Suppressor macrophage treated with lipopolysaccharide for 4 hours (primary cell): ENCODE measurements around the gene COL12A1.

Experiments used
- DNase-seq: peaks from one replicate; pipeline ENCODE4 v3.0.0-alpha.2; 2020

The COL12A1 gene

DNA sequence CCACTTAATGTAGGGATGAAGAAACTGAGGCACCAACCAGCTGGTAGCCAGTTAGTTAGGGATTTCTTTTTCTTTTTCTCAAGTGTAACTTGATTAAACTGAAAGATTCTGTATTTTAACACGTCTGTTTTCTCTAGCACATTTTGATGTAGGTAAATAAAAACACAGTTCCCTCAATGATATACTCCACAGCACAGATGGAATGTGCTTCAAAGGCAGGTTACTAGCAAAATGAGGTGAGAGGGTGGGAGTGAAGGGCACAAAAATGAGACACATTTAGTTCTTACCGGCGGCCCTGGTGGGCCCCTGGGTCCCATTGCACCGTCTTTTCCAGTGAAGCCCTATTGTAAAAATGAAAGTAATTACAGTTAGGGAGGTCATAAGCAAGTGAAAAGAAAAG lies 108.9 kb downstream of the COL12A1 start:
- no peak for DNase-seq

DNA sequence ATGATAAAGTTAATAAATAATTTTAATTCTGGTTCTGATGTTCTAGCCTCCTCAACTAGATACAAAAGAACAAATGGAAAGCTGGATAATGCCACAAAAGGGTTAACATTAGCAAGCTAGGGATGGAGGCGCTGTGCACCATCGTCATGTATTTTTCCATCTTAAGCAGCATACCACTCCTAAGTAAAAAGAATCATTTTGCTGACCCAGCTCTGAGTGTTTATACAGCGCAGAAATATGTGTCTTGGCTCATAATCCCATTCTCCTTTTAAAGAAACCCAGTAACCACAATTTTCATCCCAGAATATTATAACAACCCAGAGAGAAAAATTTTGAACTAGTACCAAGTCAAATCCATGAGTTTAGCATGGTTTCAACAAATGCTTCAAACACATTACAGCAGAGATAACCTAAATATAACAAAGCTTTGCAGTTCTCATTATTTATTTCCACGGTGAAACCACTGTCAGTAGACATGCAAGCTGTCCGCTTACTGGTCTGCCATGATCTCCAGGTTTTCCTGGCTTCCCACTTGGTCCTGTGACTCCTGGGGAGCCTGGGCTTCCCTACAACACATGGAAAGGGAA lies 111.1 kb downstream of the COL12A1 start:
- DNase-seq: no peak

DNA sequence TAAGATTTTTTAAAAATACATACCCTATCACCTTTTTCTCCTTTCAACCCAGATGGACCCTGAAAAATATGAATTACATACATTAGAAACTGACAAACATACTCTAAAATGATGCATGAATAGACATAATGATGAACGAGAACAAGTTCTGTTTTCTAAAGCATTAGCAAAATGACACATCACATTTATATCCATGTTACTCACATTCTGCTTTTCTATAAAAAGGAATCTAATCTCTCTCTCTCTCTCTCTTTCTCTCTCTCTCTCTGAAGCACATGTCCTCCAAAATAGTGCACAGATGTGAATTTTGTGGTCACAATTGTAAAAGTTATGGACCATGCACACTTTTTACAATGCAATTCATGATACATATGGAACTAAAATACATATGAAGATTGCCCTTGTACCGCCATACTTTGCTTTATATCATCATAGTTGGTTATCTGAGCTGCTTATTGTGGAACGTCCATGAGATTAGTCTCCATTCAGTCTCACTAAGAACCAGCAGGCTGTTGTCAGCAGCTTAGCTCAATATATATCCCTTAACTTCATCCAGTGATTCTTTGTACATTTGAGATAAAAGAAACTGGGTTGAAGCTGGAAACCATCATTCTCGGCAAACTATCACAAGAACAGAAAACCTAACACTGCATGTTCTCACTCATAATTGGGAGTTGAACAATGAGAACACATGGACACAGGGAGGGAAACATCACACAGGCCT lies 114.2 kb downstream of the COL12A1 start:
- no peak for DNase-seq

DNA sequence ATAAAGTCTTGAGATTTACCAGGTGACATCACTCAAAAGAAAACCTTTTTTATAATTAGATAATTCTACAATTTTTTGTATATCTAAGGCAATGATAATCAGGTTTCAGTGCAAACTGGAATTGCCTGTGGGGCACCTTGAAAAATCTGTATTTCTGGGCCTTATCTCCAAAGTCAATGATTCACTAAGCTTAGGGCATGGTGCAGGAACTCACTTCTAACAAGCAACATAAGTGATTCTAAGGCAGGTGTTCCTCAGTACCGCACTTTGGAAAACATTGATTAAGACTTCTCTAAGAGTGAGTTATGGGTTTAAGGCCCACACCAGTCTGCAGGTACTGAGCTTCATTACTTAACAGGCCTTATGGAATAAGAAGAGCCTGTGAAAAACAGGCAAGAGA lies 115.3 kb downstream of the COL12A1 start:
- no peak for DNase-seq

DNA sequence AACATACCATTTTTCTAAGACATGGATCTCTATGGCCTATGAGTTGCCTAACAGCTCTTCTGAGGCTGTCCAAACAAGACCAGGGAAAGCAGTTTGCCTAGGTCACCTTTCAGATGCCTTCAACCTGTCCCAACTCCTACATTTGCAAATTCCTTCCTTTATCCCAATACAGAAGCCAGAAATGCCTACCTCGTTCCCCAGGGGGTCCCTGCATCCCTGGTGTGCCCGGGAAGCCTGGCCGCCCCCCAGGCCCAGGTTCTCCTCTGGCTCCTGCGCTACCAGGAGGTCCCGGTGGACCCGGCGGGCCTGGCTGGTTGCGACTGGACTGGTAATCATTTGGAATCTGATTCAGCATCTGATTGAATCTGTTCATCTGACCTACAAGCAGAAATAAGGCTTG lies 115.9 kb downstream of the COL12A1 start:
- DNase-seq: no peak

DNA sequence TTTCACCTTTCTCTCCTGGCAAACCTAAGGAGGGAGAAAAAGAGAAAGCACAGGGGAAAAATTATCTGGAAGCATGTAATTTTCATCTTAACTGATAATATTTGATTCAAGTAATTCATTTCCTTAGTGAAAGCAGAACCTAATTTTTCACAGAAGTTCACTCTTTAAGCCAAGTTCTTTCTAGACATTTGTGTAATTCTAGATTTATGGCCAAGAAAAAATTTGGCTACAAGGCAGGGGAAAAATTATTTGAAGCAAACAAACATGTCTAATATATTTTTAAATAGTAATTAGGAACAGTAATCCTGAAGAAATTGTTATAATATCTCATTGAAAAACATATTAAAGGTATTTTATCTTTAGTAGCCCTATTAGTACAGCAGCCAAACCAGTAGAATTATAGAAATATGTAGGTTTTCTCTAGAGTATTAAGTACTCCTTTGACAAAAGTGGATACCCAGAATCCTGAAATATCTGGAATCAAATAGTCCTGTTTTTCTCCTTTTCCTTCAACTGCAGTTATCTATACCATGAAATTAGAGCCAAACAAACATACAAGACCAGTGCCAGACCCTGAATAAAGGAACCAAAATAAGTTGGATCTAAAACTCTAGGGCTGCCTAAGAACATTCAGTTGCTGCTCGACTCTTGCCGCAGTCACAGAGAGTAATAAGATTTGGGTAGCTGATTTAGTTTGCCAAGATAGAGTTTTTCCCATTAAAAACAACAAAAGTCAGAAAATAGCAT lies 116.5 kb downstream of the COL12A1 start:
- DNase-seq: no peak

DNA sequence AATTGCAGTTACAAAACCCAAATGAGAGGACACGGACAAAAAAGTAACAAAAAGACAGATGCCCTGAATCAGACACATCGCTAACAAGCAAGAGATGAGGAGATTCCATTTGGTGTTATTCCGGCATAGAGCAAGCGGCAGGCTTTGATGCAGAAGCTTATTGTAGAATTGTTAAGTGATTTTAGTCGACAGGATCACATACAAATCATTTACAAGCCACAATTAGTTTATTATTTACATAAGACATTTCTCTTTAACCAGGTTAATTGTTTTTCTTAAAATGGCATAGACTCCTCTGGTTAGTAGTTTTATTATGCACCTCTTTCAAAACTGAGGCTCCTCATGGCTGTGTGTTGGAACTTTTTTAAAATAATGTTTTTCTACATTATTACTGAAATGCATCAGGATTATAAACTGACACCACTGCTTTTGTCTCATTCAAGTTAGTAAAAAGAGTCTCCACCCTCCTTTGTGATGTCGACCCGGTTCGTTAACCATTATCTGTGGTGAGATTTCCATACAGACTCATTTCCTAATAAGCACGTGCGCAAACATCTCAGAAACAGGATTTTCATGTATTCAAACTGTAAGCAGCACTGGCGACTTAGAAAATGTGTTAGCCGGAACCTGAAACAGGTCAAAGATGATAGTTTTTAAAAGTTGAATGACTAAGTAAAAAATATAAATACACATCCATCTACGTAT lies 119.8 kb downstream of the COL12A1 start:
- no peak for DNase-seq

DNA sequence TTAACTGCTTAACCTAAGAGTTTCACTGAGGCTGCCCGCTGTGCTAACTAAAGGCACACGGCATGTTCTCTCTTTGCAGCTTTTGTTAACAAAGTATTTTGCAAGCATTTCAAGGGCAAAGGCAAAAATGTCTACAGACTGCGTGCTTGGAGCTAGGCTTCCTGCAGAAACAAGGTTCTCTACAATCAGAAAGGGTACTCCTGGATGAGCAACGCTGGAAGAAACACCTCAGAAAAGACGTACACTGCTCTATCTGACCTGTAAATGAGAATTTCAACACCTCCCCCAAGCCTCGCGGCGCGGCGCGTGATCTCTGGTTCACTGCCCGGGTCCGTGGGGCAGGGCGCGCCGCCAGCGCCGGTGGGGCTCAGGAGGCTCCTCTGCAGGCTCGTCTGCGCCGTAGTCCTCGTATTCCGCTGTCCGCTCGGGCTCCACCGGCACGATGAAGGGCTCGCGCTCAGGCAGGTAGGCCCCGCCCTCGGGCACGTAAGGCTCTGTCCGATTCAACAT lies 120.9 kb downstream of the COL12A1 start:
- DNase-seq: no peak

DNA sequence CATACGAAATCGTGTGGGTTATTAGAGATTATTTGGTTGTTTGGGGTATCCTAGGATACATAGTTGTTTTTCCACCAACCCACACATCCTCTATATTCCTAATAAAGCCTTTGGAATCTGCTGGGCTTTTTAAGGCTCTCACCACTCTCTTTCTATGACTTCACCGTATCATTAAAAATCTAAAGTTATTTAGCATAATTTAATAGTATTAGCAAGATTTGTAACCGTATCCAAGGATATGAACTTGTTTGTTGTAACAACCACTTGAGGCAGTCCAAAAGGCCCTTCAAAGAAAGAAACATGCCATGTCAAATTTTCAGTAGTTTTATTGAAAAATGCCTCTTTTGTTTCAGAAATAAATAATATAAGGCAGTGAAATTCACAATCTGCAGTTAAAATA lies 121.8 kb downstream of the COL12A1 start:
- no peak for DNase-seq

DNA sequence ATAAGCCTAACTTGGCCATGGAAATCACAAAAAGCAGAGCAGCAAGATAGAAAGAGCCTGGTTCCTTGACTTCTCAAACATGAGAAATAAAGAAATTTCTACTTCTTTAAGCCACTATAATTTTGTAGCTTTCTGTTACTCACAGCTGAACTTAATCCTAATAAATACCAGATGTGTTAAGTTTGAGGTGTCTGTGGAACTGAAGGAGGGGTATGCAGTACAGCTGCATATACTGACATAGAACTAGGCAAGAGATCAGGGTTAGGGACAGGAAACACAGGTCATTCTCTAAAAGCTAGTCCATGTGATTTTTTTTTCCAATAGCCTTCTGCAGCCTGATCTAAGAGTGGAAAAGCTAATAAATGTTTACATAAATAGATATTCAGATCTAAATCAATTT lies 123.9 kb downstream of the COL12A1 start:
- no peak for DNase-seq

DNA sequence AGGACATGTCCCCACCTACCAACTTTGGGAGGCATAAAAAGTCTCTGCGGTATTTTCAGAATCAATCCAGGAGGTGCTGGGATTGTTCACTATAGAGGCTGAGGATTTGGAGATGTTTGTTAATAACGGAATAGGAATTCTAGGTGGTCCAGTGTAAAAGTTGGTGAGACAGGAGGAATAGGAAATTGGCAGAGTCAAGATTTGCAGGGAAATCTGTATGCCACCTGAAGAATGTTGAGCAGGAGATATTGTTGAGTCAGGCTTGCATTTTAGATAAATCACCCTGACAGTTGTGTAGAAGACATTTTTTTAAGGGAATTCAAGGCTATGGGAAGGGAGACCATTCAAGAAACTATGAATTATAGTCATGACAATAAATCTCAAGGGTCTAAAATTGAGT lies 124.8 kb downstream of the COL12A1 start:
- no peak for DNase-seq

DNA sequence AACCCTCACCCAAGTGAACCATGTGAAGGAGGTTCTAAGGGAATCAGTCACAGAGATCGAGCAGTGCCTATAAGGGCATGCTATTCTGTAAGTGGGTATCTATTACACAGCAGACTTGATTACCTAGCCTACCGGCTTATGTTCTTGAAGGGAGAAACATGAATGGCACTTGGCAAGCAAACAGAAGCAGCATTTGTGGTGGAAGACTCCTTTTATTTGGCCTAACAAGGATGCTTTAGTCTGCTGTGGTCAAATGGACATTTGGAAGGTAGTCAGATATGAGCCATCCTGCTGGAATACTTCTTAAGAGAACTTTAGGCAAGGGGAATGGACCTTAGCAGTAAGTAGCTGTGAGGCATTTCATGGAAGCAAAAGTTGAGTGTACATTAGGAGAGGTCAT lies 126.3 kb downstream of the COL12A1 start:
- no peak for DNase-seq

DNA sequence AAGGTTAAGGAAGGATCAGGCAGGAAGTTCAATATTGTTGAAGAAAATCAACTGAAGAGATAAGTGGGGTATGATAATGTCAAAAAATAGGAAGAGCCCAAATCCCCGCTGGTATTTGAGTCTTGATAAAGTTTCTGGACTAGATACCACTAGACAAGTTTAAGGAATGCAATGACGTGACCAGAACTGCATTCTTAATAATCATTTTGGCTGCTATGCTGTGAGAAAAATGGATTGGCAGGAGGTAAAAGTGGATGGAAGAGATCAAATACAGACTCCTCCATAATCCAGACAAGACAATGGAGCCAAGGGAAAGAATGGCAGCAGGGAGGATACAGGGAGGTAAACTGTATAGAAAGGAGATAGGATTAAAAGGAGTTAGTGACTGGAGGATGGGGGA lies 128.2 kb downstream of the COL12A1 start:
- DNase-seq: no peak

DNA sequence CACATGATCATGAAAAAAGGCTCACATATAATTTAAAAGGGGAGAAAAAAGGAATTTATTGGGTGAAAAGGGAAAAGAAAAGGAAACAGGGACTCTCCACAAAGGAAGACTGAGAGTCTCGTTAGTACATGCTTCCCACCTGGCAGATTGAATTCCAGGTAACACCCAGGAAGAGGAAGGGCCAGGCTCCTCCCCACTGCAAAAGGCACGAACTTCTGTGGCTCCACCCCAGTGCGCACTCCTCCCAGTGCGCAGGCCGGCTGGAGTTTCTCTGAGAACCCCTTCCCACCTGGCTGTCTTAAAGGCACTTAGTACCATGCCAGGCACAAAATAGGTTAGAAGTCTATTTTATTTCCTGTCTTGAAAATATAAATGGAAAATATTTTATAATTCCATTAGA lies 129.8 kb downstream of the COL12A1 start:
- no peak for DNase-seq

DNA sequence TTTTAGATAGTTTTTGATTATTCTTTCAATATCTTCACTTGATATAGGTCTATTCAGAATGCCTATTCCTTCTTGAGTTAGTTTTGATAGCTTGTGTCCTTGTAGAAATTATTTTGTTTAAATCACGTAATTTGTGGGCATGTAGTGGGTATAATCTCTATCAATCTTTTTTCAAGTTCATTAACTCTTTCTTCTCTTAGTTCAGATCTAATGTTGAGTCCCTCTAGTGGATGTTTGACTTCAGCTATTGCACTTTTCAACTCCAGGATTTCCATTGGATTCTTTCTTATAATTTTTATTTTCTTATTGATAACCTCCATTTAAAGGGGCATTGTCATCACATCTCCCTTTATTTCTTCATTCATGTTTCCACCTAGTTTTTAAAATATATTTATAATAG lies 135.6 kb downstream of the COL12A1 start:
- DNase-seq: no peak

DNA sequence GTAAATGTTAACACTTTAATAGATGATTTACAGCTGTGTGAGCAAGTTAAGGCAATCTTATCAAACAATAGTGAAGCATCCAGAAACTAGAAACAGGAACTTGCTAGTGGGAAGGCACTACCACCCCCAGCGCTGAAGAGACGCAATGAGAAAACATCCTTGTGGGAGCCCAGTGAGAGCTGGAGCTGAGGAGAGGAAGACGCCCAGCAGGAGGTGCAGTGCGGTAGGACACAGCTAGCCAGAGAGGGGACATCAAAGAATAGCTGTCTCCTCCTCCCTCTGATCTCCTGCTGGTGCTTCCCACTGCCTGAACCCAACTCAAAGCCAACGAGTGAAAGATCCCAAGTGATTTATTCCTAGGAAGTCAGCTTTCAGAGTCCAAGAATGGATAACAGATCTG lies 140.3 kb downstream of the COL12A1 start:
- no peak for DNase-seq

DNA sequence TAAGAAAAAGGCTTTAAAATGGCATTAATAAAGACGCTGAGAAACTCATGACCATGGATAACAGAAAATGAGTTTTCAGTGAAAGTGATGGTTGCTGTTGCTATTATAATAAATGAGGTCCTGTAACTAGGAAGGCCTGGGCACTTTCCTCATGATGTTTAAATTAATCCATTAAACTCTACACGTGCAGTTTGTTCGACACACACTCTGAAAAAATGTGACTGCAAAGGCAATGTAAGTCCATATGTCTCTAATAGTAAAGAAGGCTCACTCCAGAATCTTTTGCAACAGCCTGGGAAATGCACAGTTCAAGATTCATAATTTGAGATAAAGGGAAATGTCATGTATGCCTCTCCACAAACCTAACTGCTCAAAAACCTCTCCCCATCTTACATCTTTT lies 153.4 kb downstream of the COL12A1 start:
- DNase-seq: no peak

DNA sequence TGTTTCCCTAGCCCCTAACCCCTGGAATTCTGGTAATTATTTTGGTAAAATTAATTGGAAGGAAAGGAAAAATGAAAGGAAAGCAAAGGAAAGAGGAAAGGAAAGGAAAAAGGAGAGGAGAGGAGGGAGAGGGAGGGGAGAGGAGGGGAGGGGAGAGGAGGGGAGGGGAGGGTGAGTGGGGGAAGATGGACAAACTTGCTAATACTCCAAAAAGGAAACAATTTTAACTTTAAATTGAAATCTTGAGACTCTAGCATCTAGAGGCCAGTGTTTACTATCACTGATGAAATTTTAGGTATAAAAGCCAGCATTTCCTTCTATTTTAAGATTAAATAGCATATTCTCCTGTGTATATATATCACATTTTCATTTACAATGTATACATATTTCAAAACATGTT lies 156.5 kb downstream of the COL12A1 start:
- DNase-seq: no peak

DNA sequence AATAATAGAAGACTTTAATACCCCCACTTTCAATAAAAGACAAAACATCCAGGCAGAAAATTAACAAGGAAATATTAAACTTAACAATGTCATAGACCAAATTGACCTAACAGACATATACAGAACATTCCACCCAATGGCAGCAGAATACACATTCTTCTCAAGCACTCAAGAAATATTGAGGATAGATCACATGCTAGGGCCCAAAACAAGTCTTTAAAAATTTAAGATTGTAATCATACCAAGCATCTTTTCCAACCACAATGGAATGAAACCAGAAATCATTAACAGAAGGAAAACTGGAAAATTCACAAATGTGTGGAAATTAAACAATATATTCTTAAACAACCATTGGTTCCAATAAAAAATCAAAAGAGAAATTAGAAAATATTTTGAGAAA lies 161.0 kb downstream of the COL12A1 start:
- no peak for DNase-seq

DNA sequence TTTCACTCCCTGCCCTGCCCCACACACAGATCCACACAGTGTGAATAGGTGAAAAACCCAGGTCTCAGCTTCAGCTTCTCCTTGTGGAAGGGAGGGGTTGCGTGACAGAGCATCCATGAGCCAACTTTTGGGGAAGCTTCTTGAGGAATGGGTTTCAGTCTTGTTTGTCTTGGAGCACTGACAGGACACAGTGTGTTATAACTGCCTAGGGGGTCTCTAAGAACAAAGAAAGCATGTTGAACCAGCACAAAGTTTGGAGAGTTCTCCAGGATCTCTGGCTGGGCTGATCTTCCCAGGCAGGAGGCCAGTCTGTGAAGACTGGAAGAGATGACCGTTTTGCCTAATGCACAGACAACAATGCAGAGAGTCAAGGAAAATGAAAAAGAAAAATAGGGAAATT lies 164.5 kb downstream of the COL12A1 start:
- DNase-seq: no peak
